HS-5 (cell line): ENCODE measurements around the gene ZNF566.
"Not testable (repeated sequence)": the region's sequence is repeated elsewhere in the genome, so short reads cannot be mapped to it uniquely, and the experiment has no call there.

Experiments used
- DNase-seq: peaks from one replicate; pipeline ENCODE4 v3.0.0-alpha.2; 2012; ENCODE audit warnings: low read depth

ZNF566 gene

GRCh38 chr19:36489118-36489919 lies at the start of gene ZNF566:
Gene ZNF566 (minus strand): TSS chr19:36489561. CDS start chr19:36476557, 13,004 bp downstream.
- peak; percentile 87 for DNase-seq

- no peak for DNase-seq
These were observed 39.7 kb upstream of the ZNF566 start for GRCh38 chr19:36528921-36529518.

- peak; percentile 94 for DNase-seq
These were observed 39.0 kb upstream of the ZNF566 start, which contains the start of gene ZNF260 for GRCh38 chr19:36528194-36528920. Gene ZNF260 (minus strand): TSS chr19:36528271. CDS start chr19:36515238, 13,033 bp downstream.

- DNase-seq, result no peak
These were observed 38.5 kb upstream of the ZNF566 start for GRCh38 chr19:36527873-36528193.

- no peak for DNase-seq
These were observed 38.0 kb upstream of the ZNF566 start for GRCh38 chr19:36527341-36527740.

- no peak for DNase-seq
These were observed 37.2 kb upstream of the ZNF566 start for GRCh38 chr19:36526581-36526980.

GRCh38 chr19:36524617-36525016 lies 35.3 kb upstream of the ZNF566 start:
- no peak for DNase-seq

- no peak for DNase-seq
These were observed 24.8 kb upstream of the ZNF566 start for GRCh38 chr19:36514012-36514612.

- DNase-seq, result no peak
These were observed 19.0 kb upstream of the ZNF566 start for GRCh38 chr19:36508325-36508724.

GRCh38 chr19:36501973-36502372 lies 12.6 kb upstream of the ZNF566 start:
- no peak for DNase-seq

- DNase-seq, result no peak
These were observed 7.6 kb upstream of the ZNF566 start for GRCh38 chr19:36497001-36497400.

- DNase-seq, result not testable (repeated sequence)
These were observed 3.5 kb upstream of the ZNF566 start for GRCh38 chr19:36492689-36493453.

GRCh38 chr19:36490846-36491245 lies 1.5 kb upstream of the ZNF566 start:
- not testable (repeated sequence) for DNase-seq

GRCh38 chr19:36489920-36490415 lies 607 bp upstream of the ZNF566 start:
- no peak for DNase-seq

- no peak for DNase-seq
These were observed 579 bp downstream of the ZNF566 start for GRCh38 chr19:36488846-36489117.

- no peak for DNase-seq
These were observed 1.1 kb downstream of the ZNF566 start for GRCh38 chr19:36488118-36488845.

- no peak for DNase-seq
These were observed 5.7 kb downstream of the ZNF566 start for GRCh38 chr19:36483653-36484052.

GRCh38 chr19:36482876-36483275 lies 6.5 kb downstream of the ZNF566 start:
- DNase-seq, result no peak

- DNase-seq, result no peak
These were observed 29.3 kb downstream of the ZNF566 start for GRCh38 chr19:36460046-36460445.

GRCh38 chr19:36456831-36457230 lies 32.5 kb downstream of the ZNF566 start:
- no peak for DNase-seq

GRCh38 chr19:36449059-36449670 lies 40.2 kb downstream of the ZNF566 start:
- no peak for DNase-seq
